Heart left ventricle (tissue), 16 donors: ENCODE data around the gene VMP1. TPM values are rescaled to one million over a fixed set of nuclear protein-coding genes. Genes with fewer than 3 reads are reported as not detected.

Source experiments
- ATAC-seq, 4 donors: fragments of 200-7000 bp; cut with Tn5 transposase; one replicate each; pipeline ENCODE4 v1.9.1; 2020 to 2022; ENCODE audit warnings: moderate library complexity in 4 of 4, mild to moderate bottlenecking in 3 of 4, moderate number of reproducible peaks in 1 of 4
- DNase-seq, 5 donors: peaks; one replicate each; pipeline ENCODE4 v3.0.0-alpha.2; 2020
- H3K27ac ChIP-seq, 12 donors: fragments of 200-600 bp; sonication (generic) in 4 of 12; one replicate each; pipeline versions ENCODE4 v1.5.0 to v1.8.0; 2016 to 2022; ENCODE audit warnings: mild to moderate bottlenecking in 2 of 12
- H3K27me3 ChIP-seq, 9 donors: fragments of 200-600 bp; sonication (generic) in 2 of 9; one replicate each; pipeline versions ENCODE4 v1.5.1 to v1.8.0; 2016 to 2022; ENCODE audit warnings: mild to moderate bottlenecking in 3 of 9
- H3K36me3 ChIP-seq, 9 donors: fragments of 200-600 bp; sonication (generic) in 2 of 9; one replicate each; pipeline versions ENCODE4 v1.5.0 to v1.8.0; 2018 to 2022; ENCODE audit warnings: mild to moderate bottlenecking in 2 of 9
- H3K4me1 ChIP-seq, 12 donors: fragments of 200-600 bp; sonication (generic) in 4 of 12; one replicate each; pipeline versions ENCODE4 v1.5.0 to v1.8.0; 2016 to 2022; ENCODE audit warnings: mild to moderate bottlenecking in 3 of 12
- H3K4me3 ChIP-seq, 12 donors: fragments of 200-600 bp; sonication (generic) in 4 of 12; one replicate each; pipeline versions ENCODE4 v1.5.0 to v1.8.0; 2017 to 2022; ENCODE audit warnings: mild to moderate bottlenecking in 9 of 12, moderate library complexity in 4 of 12
- H3K9me3 ChIP-seq, 12 donors: fragments of 200-600 bp; sonication (generic) in 4 of 12; one replicate each; pipeline versions ENCODE4 v1.5.0 to v1.8.0; 2016 to 2022; ENCODE audit warnings: mild to moderate bottlenecking in 1 of 12
- POLR2A ChIP-seq, 2 donors: fragments of 450-650 bp; IDR thresholded peaks; one replicate each; pipeline ENCODE4 v1.6.1; 2017; ENCODE audit warnings: antibody characterized with exemption in 2 of 2, mild to moderate bottlenecking in 2 of 2, moderate library complexity in 2 of 2
- WGBS, 4 donors: extraction: QIAGEN DNeasy Blood & Tissue Kit in 2 of 4; methylation state at CpG; one replicate each; pipeline versions ENCODE4 v1.1.5 to v1.1.7; 2013 to 2018; 5-methylcytosine and 5-hydroxymethylcytosine counted together
- intact Hi-C, 10 donors: fragments of 100-400 bp; cut with DNase I; formaldehyde crosslinking; loops; one replicate each; pipeline versions ENCODE4 v1.11.1 to v1.14.2; 2022
- polyA plus RNA-seq, 2 donors: library from polyadenylated mRNA; stranded (reverse); fragments of 200-250 nt; gene quantifications; one replicate each; pipeline ENCODE4 v1.2.3, GENCODE V29; 2013
- total RNA-seq, 9 donors: library from RNA; depleted of rRNA in 2 of 9; stranded (reverse); fragments of >200 nt in 2 of 9; fragmentation: NEBNext Ultra II Directional in 3 of 9; extraction: Animal tissue kit (Norgen Biotek cat#: 25700) in 3 of 9; gene quantifications; one replicate each; pipeline versions ENCODE4 v1.1.0 to v1.2.4, GENCODE V29; 2016 to 2023
- TF ChIP-seq, protein P1 (sequence below), 12 donors: fragments of 200-600 bp; sonication (generic) in 4 of 12; IDR thresholded peaks; one replicate each; pipeline versions ENCODE4 v1.5.0 to v1.8.0; 2018 to 2022; ENCODE audit warnings: antibody characterized with exemption in 12 of 12, mild to moderate bottlenecking in 5 of 12
- donor health status: ischemic (EF 13 %, LVEDD 7.1; RV severe dilation, severe dysfunction).
- donor health status: healthy with polysubstance abuse.
- donor health status: DM: no; HTN: yes; CAD: no.
- donor health status: DM: no; HTN: no; CAD: no.
- donor health status: ischemic (EF 25% LVEDD 6.9; RV normal size, moderate dysfunction).
- donor health status: ischemic (EF 25% LVEDD 5.7; RV mildly dilated, moderate dysfunction).
- donor health status: healthy.
- donor health status: DM: yes; HTN: yes; CAD: no.
- donor health status: ischemic (EF 35%, LVEDD 5.7; RV mildly dilated, moderate dysfunction).
- donor health status: nonischemic (EF 11% LVEDD 7.7; RV severe dilation, severe dysfunction).
- donor health status: DM: yes; HTN: yes; CAD: no.
- donor health status: PGD.
- donor health status: ischemic (EF 29% LVEDD 5.4; RV normal size, mild dysfunction).
- donor health status: nonischemic (EF 23%, LVEDD 6.1; RV moderate dilation, normal function).

Gene VMP1
- total and polyA plus RNA-seq, 11 donors = 19.3 to 181 (median 50.1) TPM

DNA sequence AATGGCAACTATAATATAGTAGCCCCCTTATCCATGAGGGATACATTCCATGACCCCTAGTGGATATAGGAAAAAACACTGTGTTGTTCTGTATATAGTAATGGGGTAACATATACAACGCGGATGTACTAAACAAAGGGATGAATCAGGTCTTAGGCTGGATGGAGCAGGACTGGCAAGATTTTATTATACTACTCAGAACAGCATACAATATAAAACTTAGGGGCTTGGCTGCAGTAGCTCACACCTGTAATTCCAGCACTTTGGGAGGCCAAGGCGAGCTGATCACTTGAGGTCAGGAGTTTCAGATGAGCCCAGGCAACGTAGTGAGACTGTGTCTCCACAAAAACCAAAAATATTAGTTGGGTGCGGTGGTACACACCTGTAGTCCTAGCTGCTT lies 26.8 kb downstream of the VMP1 start:
- no peak for DNase-seq
- intact Hi-C loops = loop anchor here in 1 of 10 donors (10.0 kb wide), 1 partner anchor 311 kb away; no protein-coding TSS in a partner anchor
- 98 to 99% (median 99%) methylated on average over 5 of the region's 5 CpGs for WGBS, 4 donors
- TF ChIP-seq, protein P1, sequence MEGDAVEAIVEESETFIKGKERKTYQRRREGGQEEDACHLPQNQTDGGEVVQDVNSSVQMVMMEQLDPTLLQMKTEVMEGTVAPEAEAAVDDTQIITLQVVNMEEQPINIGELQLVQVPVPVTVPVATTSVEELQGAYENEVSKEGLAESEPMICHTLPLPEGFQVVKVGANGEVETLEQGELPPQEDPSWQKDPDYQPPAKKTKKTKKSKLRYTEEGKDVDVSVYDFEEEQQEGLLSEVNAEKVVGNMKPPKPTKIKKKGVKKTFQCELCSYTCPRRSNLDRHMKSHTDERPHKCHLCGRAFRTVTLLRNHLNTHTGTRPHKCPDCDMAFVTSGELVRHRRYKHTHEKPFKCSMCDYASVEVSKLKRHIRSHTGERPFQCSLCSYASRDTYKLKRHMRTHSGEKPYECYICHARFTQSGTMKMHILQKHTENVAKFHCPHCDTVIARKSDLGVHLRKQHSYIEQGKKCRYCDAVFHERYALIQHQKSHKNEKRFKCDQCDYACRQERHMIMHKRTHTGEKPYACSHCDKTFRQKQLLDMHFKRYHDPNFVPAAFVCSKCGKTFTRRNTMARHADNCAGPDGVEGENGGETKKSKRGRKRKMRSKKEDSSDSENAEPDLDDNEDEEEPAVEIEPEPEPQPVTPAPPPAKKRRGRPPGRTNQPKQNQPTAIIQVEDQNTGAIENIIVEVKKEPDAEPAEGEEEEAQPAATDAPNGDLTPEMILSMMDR (IDR thresholded peaks at IDR 0.05) = no peak
- no peak overlapping the region for H3K27ac ChIP-seq
- H3K27me3 ChIP-seq = no peaks in the 10 kb centered on the region
- no peak for ATAC-seq
- no peaks in the 10 kb centered on the region for H3K9me3 ChIP-seq
- peaks cover 0 to 62% (median 47%) of the 10 kb centered on the region in 9 donors for H3K36me3 ChIP-seq
- H3K4me1 ChIP-seq = peaks cover 0 to 15% (median 0%) of the 10 kb centered on the region in 12 donors
- H3K4me3 ChIP-seq = no peak overlapping the region

DNA sequence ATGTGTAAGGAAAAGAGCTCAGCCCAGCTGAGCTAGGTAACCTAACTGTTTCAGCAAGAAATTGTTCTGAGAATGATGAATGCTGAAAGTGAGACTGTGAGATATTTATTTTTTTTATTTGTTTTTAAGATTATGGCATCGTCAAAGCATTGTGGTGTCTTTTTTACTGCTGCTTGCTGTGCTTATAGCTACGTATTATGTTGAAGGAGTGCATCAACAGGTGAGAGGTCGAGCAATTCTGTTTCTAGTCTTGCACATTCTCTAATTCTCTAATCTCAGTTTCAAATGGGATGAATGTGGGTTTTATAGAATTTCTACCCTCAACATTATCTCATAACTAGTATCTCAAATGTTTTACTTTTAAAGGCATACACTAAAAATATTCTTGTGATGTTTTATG lies 29.9 kb downstream of the VMP1 start:
- peaks cover 0 to 80% (median 61%) of the 10 kb centered on the region in 9 donors for H3K36me3 ChIP-seq

DNA sequence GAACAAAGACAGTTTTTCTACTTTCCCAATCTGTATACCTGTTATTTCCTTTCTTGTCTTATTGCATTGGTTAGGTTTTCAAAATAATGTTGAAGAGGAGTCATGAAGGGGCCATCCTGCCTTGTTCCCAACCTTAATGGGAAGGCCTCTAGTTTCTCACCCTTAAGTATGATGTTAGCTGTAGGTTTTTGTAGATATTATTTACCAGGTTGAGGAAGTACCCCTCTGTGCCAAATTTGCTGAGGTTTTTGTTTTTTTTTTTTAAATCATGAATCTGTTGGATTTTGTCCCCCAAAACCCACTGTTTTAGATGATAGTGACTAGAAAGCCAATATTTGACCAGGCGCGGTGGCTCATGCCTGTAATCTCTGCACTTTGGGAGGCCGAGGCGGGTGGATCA lies 36.4 kb downstream of the VMP1 start:
- Histone ChIP-seq H3K36me3 (peaks cover 0 to 53% (median 22%) of the 10 kb centered on the region in 9 donors), H3K4me3 (no peak overlapping the region), H3K4me1 (peaks cover 0 to 8% (median 0%) of the 10 kb centered on the region in 12 donors), H3K27ac (no peak overlapping the region), H3K27me3 (no peaks in the 10 kb centered on the region), H3K9me3 (peaks cover 0 to 11% (median 0%) of the 10 kb centered on the region in 12 donors)
- no peak for ATAC-seq
- no peak for DNase-seq
- no peak for TF ChIP-seq POLR2A (IDR thresholded peaks at IDR 0.05)
- TF ChIP-seq, protein P1 (IDR thresholded peaks at IDR 0.05) = no peak
- intact Hi-C loops = loop anchor here in 1 of 10 donors (10.0 kb wide), 1 partner anchor 59 kb away; no protein-coding TSS in a partner anchor
- WGBS, 4 donors = 93 to 99% (median 98%) methylated on average over 4 of the region's 4 CpGs

More for the DNA sequence above, 29.9 kb downstream of the VMP1 start:
- peaks cover 0 to 6% (median 0%) of the 10 kb centered on the region in 12 donors for H3K4me1 ChIP-seq
- intact Hi-C loops = loop anchor here in 2 of 10 donors (5.0 to 10.0 kb wide), 2 partner anchors 307 to 315 kb away; no protein-coding TSS in a partner anchor
- no peak for DNase-seq
- WGBS, 4 donors = 95 to 96% (median 96%) methylated on average over 3 of the region's 3 CpGs
- TF ChIP-seq, protein P1 (IDR thresholded peaks at IDR 0.05) = no peak
- no peak for TF ChIP-seq POLR2A (IDR thresholded peaks at IDR 0.05)
- H3K9me3 ChIP-seq = no peaks in the 10 kb centered on the region
- no peaks in the 10 kb centered on the region for H3K27me3 ChIP-seq
- H3K27ac ChIP-seq = no peak overlapping the region
- no peak for ATAC-seq
- no peak overlapping the region for H3K4me3 ChIP-seq

DNA sequence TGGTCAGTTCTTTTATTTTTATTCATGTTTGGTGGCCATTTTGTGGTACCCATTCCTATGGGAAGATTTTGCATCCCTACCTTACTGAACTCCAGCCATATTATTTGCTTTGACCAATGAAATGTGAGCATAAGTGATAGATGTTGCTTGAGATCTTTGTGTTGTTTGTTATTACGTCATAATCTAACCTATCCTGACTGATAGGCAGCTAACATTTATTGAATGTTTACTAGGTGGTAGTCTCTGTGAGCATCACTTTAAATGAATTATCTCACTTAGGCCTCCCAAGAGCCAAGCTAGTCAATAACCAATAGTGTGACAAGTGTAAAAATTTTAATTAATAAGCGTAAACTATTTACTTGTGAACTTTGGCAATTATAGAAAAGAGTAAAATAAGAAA lies 37.6 kb downstream of the VMP1 start:
- peaks cover 0 to 44% (median 17%) of the 10 kb centered on the region in 9 donors for H3K36me3 ChIP-seq
- no peak for DNase-seq
- 92 to 98% (median 96%) methylated on average over 2 of the region's 2 CpGs for WGBS, 4 donors
- H3K9me3 ChIP-seq = peaks cover 0 to 11% (median 0%) of the 10 kb centered on the region in 12 donors
- H3K4me1 ChIP-seq = peaks cover 0 to 8% (median 0%) of the 10 kb centered on the region in 12 donors
- H3K27me3 ChIP-seq = no peaks in the 10 kb centered on the region
- no peak overlapping the region for H3K27ac ChIP-seq
- TF ChIP-seq, protein P1 (IDR thresholded peaks at IDR 0.05) = no peak
- no peak for TF ChIP-seq POLR2A (IDR thresholded peaks at IDR 0.05)
- ATAC-seq = no peak
- no peak overlapping the region for H3K4me3 ChIP-seq
- intact Hi-C loops = loop anchor here in 3 of 10 donors (5.0 to 10.0 kb wide), 2 partner anchors 60 to 292 kb away; no protein-coding TSS in a partner anchor
